Esophagus muscularis mucosa (tissue), 4 donors: Measurements from ENCODE around the gene DENND1C. TPM values are rescaled to one million over a fixed set of nuclear protein-coding genes. Genes with fewer than 3 reads are reported as not detected.

ENCODE experiments used
- DNase-seq: peaks from one replicate; pipeline ENCODE4 v3.0.0-alpha.2; 2017; ENCODE audit errors: extremely low spot score
- H3K27ac ChIP-seq, 4 donors: fragments of 200-600 bp; sonication (generic); replicated peaks in 1 of 4; 1 replicate in 3 of 4; 2 replicates in 1 of 4; pipeline ENCODE4 v1.5.1; 2016 to 2019; ENCODE audit warnings: mild to moderate bottlenecking in 1 of 4
- H3K27me3 ChIP-seq, 4 donors: fragments of 200-600 bp; sonication (generic); one replicate each; pipeline versions ENCODE4 v1.5.1 to v1.6.0; 2016 to 2019
- H3K36me3 ChIP-seq, 4 donors: fragments of 200-600 bp; sonication (generic); one replicate each; pipeline ENCODE4 v1.5.1; 2016 to 2019
- H3K4me1 ChIP-seq, 4 donors: fragments of 200-600 bp; sonication (generic); one replicate each; pipeline ENCODE4 v1.5.1; 2016 to 2019
- H3K4me3 ChIP-seq, 4 donors: fragments of 200-600 bp; sonication (generic); 1 replicate in 2 of 4; 2 replicates in 2 of 4; pipeline ENCODE4 v1.5.1; 2016 to 2019; ENCODE audit warnings: mild to moderate bottlenecking in 4 of 4, moderate library complexity in 1 of 4
- H3K9me3 ChIP-seq, 4 donors: fragments of 200-600 bp; sonication (generic); 1 replicate in 3 of 4; 2 replicates in 1 of 4; pipeline ENCODE4 v1.5.1; 2016 to 2019
- CTCF ChIP-seq, 3 experiments: fragments of 200-600 bp in 2 of 3; fragments of 450-650 bp in 1 of 3; sonication (generic) in 2 of 3; IDR thresholded peaks; one replicate each; pipeline ENCODE4 v1.5.1; 2017 to 2019; ENCODE audit warnings: antibody characterized with exemption in 3 of 3, mild to moderate bottlenecking in 2 of 3, moderate library complexity in 1 of 3
- EP300 ChIP-seq: sonication (generic); formaldehyde crosslinking; IDR thresholded peaks from one replicate; pipeline ENCODE4 v1.6.1; 2017; ENCODE audit warnings: antibody characterized with exemption
- POLR2A ChIP-seq: fragments of 450-650 bp; IDR thresholded peaks from one replicate; pipeline ENCODE4 v1.6.1; 2017; ENCODE audit warnings: antibody characterized with exemption, moderate library complexity, mild to moderate bottlenecking, low read depth
- POLR2AphosphoS5 ChIP-seq, 2 donors: sonication (generic); formaldehyde crosslinking; IDR thresholded peaks; one replicate each; pipeline ENCODE4 v1.6.1; 2017; ENCODE audit warnings: antibody characterized with exemption in 2 of 2
- WGBS: methylation state at CpG from one replicate; pipeline ENCODE4 v1.1.5; 2018; 5-methylcytosine and 5-hydroxymethylcytosine counted together
- intact Hi-C: fragments of 100-400 bp; cut with DNase I; formaldehyde crosslinking; loops from one replicate; pipeline ENCODE4 v1.15.1; 2023
- total RNA-seq, 4 donors: library from RNA; depleted of rRNA; stranded (reverse); fragments of >200 nt; gene quantifications; one replicate each; pipeline versions ENCODE4 v1.1.0 to v1.2.1, GENCODE V29; 2016

The DENND1C gene
- total RNA-seq, 4 donors from 2014 or later, result 0.13 to 2.8 (median 1.1) TPM

GRCh38 chr19:6478815-6479214, 2.8 kb downstream of the DENND1C start:
- H3K27me3 ChIP-seq, result peaks cover 3 to 95% (median 28%) of the 10 kb centered on the region in 4 donors
- H3K9me3 ChIP-seq, result no peaks in the 10 kb centered on the region
- TF ChIP-seq POLR2AphosphoS5 (IDR thresholded peaks at IDR 0.05), result no peak
- TF ChIP-seq POLR2A, result no peak
- no peak for TF ChIP-seq EP300
- no peak for TF ChIP-seq CTCF (IDR thresholded peaks at IDR 0.05)
- H3K4me1 ChIP-seq, result peaks cover 11 to 22% (median 18%) of the 10 kb centered on the region in 4 donors
- H3K27ac ChIP-seq, result no peak overlapping the region
- intact Hi-C loops, result no loop called here
- no peak for DNase-seq
- H3K36me3 ChIP-seq, result no peaks in the 10 kb centered on the region
- WGBS, result 82% methylated on average over 12 of the region's 13 CpGs
- H3K4me3 ChIP-seq, result no peak overlapping the region

- H3K4me3 ChIP-seq, result peak overlapping the region; percentile 25 to 49 (median 34)
These were observed 4.6 kb downstream of the DENND1C start for GRCh38 chr19:6476896-6477431.

GRCh38 chr19:6476155-6476895, 5.3 kb downstream of the DENND1C start:
- peak overlapping the region; percentile 25 to 49 (median 34) for H3K4me3 ChIP-seq
- H3K4me1 ChIP-seq, result peaks cover 11 to 22% (median 18%) of the 10 kb centered on the region in 4 donors
- H3K27me3 ChIP-seq, result peaks cover 3 to 81% (median 26%) of the 10 kb centered on the region in 4 donors
- H3K9me3 ChIP-seq, result no peaks in the 10 kb centered on the region
- intact Hi-C loops, result no loop called here
- H3K27ac ChIP-seq, result no peak overlapping the region
- DNase-seq, result no peak
- H3K36me3 ChIP-seq, result no peaks in the 10 kb centered on the region
- no peak for TF ChIP-seq POLR2AphosphoS5 (IDR thresholded peaks at IDR 0.05)
- TF ChIP-seq EP300, result no peak
- no peak for TF ChIP-seq POLR2A
- TF ChIP-seq CTCF (IDR thresholded peaks at IDR 0.05), result no peak
- WGBS, result 11% methylated on average over 3 of the region's 33 CpGs

More at GRCh38 chr19:6476896-6477431, 4.6 kb downstream of the DENND1C start:
- TF ChIP-seq CTCF (IDR thresholded peaks at IDR 0.05) (no peak), POLR2A (no peak), EP300 (no peak), POLR2AphosphoS5 (IDR thresholded peaks at IDR 0.05) (no peak)
- WGBS, result 29% methylated on average over 16 of the region's 29 CpGs
- Histone ChIP-seq H3K36me3 (no peaks in the 10 kb centered on the region), H3K27ac (no peak overlapping the region), H3K27me3 (peaks cover 3 to 87% (median 28%) of the 10 kb centered on the region in 4 donors), H3K9me3 (no peaks in the 10 kb centered on the region), H3K4me1 (peaks cover 11 to 22% (median 18%) of the 10 kb centered on the region in 4 donors)
- no peak for DNase-seq
- intact Hi-C loops, result no loop called here

GRCh38 chr19:6475321-6476108, 6.1 kb downstream of the DENND1C start:
- Histone ChIP-seq H3K4me1 (peaks cover 11 to 22% (median 18%) of the 10 kb centered on the region in 4 donors), H3K36me3 (no peaks in the 10 kb centered on the region), H3K27me3 (peaks cover 3 to 73% (median 26%) of the 10 kb centered on the region in 4 donors), H3K4me3 (peak overlapping the region in 2 of 4 donors; percentile 25 to 37), H3K9me3 (no peaks in the 10 kb centered on the region), H3K27ac (no peak overlapping the region)
- TF ChIP-seq EP300 (no peak), POLR2A (no peak), POLR2AphosphoS5 (IDR thresholded peaks at IDR 0.05) (no peak), CTCF (IDR thresholded peaks at IDR 0.05) (no peak)
- 32% methylated on average over 32 of the region's 52 CpGs for WGBS
- DNase-seq, result no peak
- intact Hi-C loops, result no loop called here
